Uterus (tissue), 2 donors: ENCODE measurements around the gene RNF167.

Source experiments
- POLR2A ChIP-seq, 2 donors: fragments of 450-650 bp; IDR thresholded peaks; one replicate each; pipeline ENCODE4 v1.6.1; 2016; ENCODE audit warnings: antibody characterized with exemption in 2 of 2, mild to moderate bottlenecking in 1 of 2, moderate library complexity in 1 of 2
- TF ChIP-seq, protein P1 (sequence below), 4 experiments: fragments of 200-600 bp in 2 of 4; fragments of 450-650 bp in 2 of 4; sonication (generic) in 2 of 4; IDR thresholded peaks; one replicate each; pipeline ENCODE4 v1.5.1; 2016 to 2019; ENCODE audit warnings: antibody characterized with exemption in 4 of 4, mild to moderate bottlenecking in 2 of 4, moderate library complexity in 1 of 4

GRCh38 chr17:4897785-4898184, 42.3 kb upstream of the RNF167 start:
- no peak for TF ChIP-seq POLR2A (IDR thresholded peaks at IDR 0.05)
- TF ChIP-seq, protein P1, sequence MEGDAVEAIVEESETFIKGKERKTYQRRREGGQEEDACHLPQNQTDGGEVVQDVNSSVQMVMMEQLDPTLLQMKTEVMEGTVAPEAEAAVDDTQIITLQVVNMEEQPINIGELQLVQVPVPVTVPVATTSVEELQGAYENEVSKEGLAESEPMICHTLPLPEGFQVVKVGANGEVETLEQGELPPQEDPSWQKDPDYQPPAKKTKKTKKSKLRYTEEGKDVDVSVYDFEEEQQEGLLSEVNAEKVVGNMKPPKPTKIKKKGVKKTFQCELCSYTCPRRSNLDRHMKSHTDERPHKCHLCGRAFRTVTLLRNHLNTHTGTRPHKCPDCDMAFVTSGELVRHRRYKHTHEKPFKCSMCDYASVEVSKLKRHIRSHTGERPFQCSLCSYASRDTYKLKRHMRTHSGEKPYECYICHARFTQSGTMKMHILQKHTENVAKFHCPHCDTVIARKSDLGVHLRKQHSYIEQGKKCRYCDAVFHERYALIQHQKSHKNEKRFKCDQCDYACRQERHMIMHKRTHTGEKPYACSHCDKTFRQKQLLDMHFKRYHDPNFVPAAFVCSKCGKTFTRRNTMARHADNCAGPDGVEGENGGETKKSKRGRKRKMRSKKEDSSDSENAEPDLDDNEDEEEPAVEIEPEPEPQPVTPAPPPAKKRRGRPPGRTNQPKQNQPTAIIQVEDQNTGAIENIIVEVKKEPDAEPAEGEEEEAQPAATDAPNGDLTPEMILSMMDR (IDR thresholded peaks at IDR 0.05) = no peak
